GM23338 (cell line): Measurements from ENCODE around the gene KCNB1. TPM values are rescaled to one million over a fixed set of nuclear protein-coding genes. Genes with fewer than 3 reads are reported as not detected.

Experiments
- ATAC-seq: fragments of 200-7000 bp; cut with Tn5 transposase; 3 replicates; pipeline ENCODE4 v1.9.1; 2020
- DNase-seq: peaks from one replicate; pipeline ENCODE4 v3.0.0-alpha.2; 2015; ENCODE audit warnings: low spot score
- H2AFZ ChIP-seq: fragments of 200-600 bp; sonication (generic); 2 replicates; pipeline ENCODE4 v1.8.0; 2016; ENCODE audit warnings: antibody characterized with exemption, mild to moderate bottlenecking, moderate library complexity
- H3F3A ChIP-seq: fragments of 200-600 bp; sonication (generic); replicated peaks from 2 replicates; pipeline ENCODE4 v1.8.0; 2017; ENCODE audit warnings: antibody characterized with exemption, mixed run types, low read depth
- H3K27ac ChIP-seq: fragments of 200-600 bp; sonication (generic); 2 replicates; pipeline ENCODE4 v1.6.1; 2016; ENCODE audit warnings: low read depth
- H3K27me3 ChIP-seq: fragments of 200-600 bp; sonication (generic); 2 replicates; pipeline ENCODE4 v1.8.0; 2016; ENCODE audit warnings: mild to moderate bottlenecking, mixed run types, moderate library complexity; ENCODE audit not compliant: insufficient read depth
- H3K36me3 ChIP-seq: fragments of 200-600 bp; sonication (generic); 2 replicates; pipeline ENCODE4 v1.8.0; 2016; ENCODE audit warnings: mild to moderate bottlenecking; ENCODE audit not compliant: insufficient read depth
- H3K4me1 ChIP-seq: fragments of 200-600 bp; sonication (generic); 2 replicates; pipeline ENCODE4 v1.8.0; 2016; ENCODE audit warnings: mild to moderate bottlenecking, moderate library complexity; ENCODE audit not compliant: insufficient read depth
- H3K4me2 ChIP-seq: fragments of 200-600 bp; sonication (generic); 2 replicates; pipeline ENCODE4 v1.7.1; 2017; ENCODE audit warnings: mixed run types
- H3K4me3 ChIP-seq: fragments of 200-600 bp; sonication (generic); 2 replicates; pipeline ENCODE4 v1.6.1; 2016; ENCODE audit warnings: mixed run types
- H3K79me2 ChIP-seq: fragments of 200-600 bp; sonication (generic); replicated peaks from 2 replicates; pipeline ENCODE4 v1.8.0; 2017; ENCODE audit warnings: mild to moderate bottlenecking; ENCODE audit not compliant: insufficient read depth
- H3K9me2 ChIP-seq: fragments of 200-600 bp; sonication (generic); 2 replicates; pipeline ENCODE4 v1.8.0; 2017; ENCODE audit not compliant: insufficient read depth
- H4K20me1 ChIP-seq: fragments of 200-600 bp; sonication (generic); replicated peaks from 2 replicates; pipeline ENCODE4 v1.8.0; 2017; ENCODE audit warnings: mild to moderate bottlenecking; ENCODE audit not compliant: insufficient read depth
- H3K27ac Mint-ChIP-seq: 2 replicates; pipeline ENCODE4 v1.8.0; 2020; ENCODE audit warnings: inconsistent platforms, mild to moderate bottlenecking, moderate library complexity, mixed read lengths
- H3K27me3 Mint-ChIP-seq: 3 replicates; pipeline ENCODE4 v1.8.0; 2022; ENCODE audit warnings: low read depth, mild to moderate bottlenecking, moderate library complexity, mixed read lengths, inconsistent platforms; ENCODE audit not compliant: insufficient read depth, poor library complexity
- H3K36me3 Mint-ChIP-seq: 3 replicates; pipeline ENCODE4 v1.8.0; 2021; ENCODE audit warnings: low read depth, mild to moderate bottlenecking, inconsistent platforms, moderate library complexity, mixed read lengths
- H3K4me1 Mint-ChIP-seq: 3 replicates; pipeline ENCODE4 v1.8.0; 2020; ENCODE audit warnings: mild to moderate bottlenecking, inconsistent platforms, mixed read lengths
- H3K4me3 Mint-ChIP-seq: 3 replicates; pipeline ENCODE4 v1.8.0; 2021; ENCODE audit warnings: moderate library complexity, mild to moderate bottlenecking, inconsistent platforms, mixed read lengths
- H3K9me3 Mint-ChIP-seq: 3 replicates; pipeline ENCODE4 v1.8.0; 2020; ENCODE audit warnings: moderate library complexity, mild to moderate bottlenecking, inconsistent platforms, mixed read lengths
- CTCF ChIP-seq, 2 experiments: fragments of 200-600 bp in 1 of 2; sonication (generic) in 1 of 2; conservative IDR thresholded peaks; 2 replicates each; pipeline versions ENCODE4 v1.5.1 to v1.6.1; 2016 to 2017; ENCODE audit warnings: antibody characterized with exemption in 2 of 2, low read depth in 2 of 2, mild to moderate bottlenecking in 2 of 2, moderate library complexity in 1 of 2
- ETS1 ChIP-seq: IDR thresholded peaks from 2 replicates; pipeline ENCODE4 v1.6.1; 2016; ENCODE audit warnings: antibody characterized with exemption
- EZH2 ChIP-seq: fragments of 200-600 bp; sonication (generic); IDR thresholded peaks from one replicate; pipeline ENCODE4 v1.8.0; 2017; ENCODE audit warnings: antibody characterized with exemption, mild to moderate bottlenecking, low read depth; ENCODE audit not compliant: unreplicated experiment
- JUNB ChIP-seq: IDR thresholded peaks from one replicate; pipeline ENCODE4 v1.6.1; 2016; ENCODE audit warnings: antibody characterized with exemption; ENCODE audit not compliant: unreplicated experiment
- NANOG ChIP-seq: IDR thresholded peaks from 2 replicates; pipeline ENCODE4 v1.6.1; 2016; ENCODE audit warnings: antibody characterized with exemption, borderline replicate concordance
- POLR2AphosphoS5 ChIP-seq: IDR thresholded peaks from 2 replicates; pipeline ENCODE4 v1.6.1; 2016; ENCODE audit warnings: antibody characterized with exemption, low read depth
- REST ChIP-seq: IDR thresholded peaks from one replicate; pipeline ENCODE4 v1.6.1; 2018; ENCODE audit warnings: antibody characterized with exemption; ENCODE audit not compliant: unreplicated experiment
- ZNF114 ChIP-seq: fragments of 250-450 bp; sonication (Bioruptor Pico); IDR thresholded peaks from 2 replicates; pipeline ENCODE4 v1.5.0; 2020; ENCODE audit warnings: mild to moderate bottlenecking, moderate library complexity
- ZNF331 ChIP-seq: fragments of 250-450 bp; sonication (Bioruptor Pico); IDR thresholded peaks from 2 replicates; pipeline ENCODE4 v1.5.0; 2020; ENCODE audit warnings: low read depth, mild to moderate bottlenecking, moderate library complexity
- ZNF462 ChIP-seq: fragments of 250-450 bp; sonication (Bioruptor Pico); IDR thresholded peaks from 2 replicates; pipeline ENCODE4 v1.5.0; 2020; ENCODE audit warnings: mild to moderate bottlenecking, moderate library complexity
- polyA plus RNA-seq: library from polyadenylated mRNA; unstranded; fragments of >200 nt; fragmentation: Nextera tagmentation; extraction: Ambion mirVana; gene quantifications from 2 replicates; pipeline ENCODE4 v1.2.1, GENCODE V29; 2016
- total RNA-seq: library from RNA; depleted of rRNA; stranded (reverse); fragments of >200 nt; shearing (Covaris generic); gene quantifications from 2 replicates; pipeline ENCODE4 v1.2.3, GENCODE V29; 2014

KCNB1 gene
- total and polyA plus RNA-seq, 2 experiments from 2014 or later, result 0.28 to 0.29 TPM

- no peaks in the 10 kb centered on the region for H3K27me3 ChIP-seq
- no peak overlapping the region for H2AFZ ChIP-seq
- no peaks in the 10 kb centered on the region for H3K4me1 ChIP-seq
- no peaks in the 10 kb centered on the region for H4K20me1 ChIP-seq
- H3K9me2 ChIP-seq, result peaks cover 5% of the 10 kb centered on the region; the same call in 1 of the 2 replicates
- TF ChIP-seq POLR2AphosphoS5 (no peak), EZH2 (no peak), ZNF462 (CRISPR knock-in tag) (no peak), ETS1 (no peak), JUNB (no peak), ZNF114 (CRISPR knock-in tag) (no peak), ZNF331 (CRISPR knock-in tag) (no peak), REST (no peak), NANOG (no peak), CTCF (conservative IDR thresholded peaks at IDR 0.05; ENCODE audit: low read depth in 2 of 2) (no peak)
- H3K36me3 Mint-ChIP-seq, result no peaks in the 10 kb centered on the region
- H3K9me3 Mint-ChIP-seq, result no peaks in the 10 kb centered on the region
- no peak overlapping the region for H3K4me2 ChIP-seq
- H3K27ac ChIP-seq, result no peak overlapping the region
- no peak overlapping the region for H3K4me3 Mint-ChIP-seq
- no peak overlapping the region for H3K4me3 ChIP-seq
- H3K36me3 ChIP-seq, result no peaks in the 10 kb centered on the region
- no peak for ATAC-seq
- no peaks in the 10 kb centered on the region for H3K27me3 Mint-ChIP-seq
- H3F3A ChIP-seq, result no peaks in the 10 kb centered on the region
- H3K27ac Mint-ChIP-seq, result no peak overlapping the region
- no peak for DNase-seq
- H3K79me2 ChIP-seq, result no peaks in the 10 kb centered on the region
- H3K4me1 Mint-ChIP-seq, result no peaks in the 10 kb centered on the region
These were observed 115.4 kb downstream of the KCNB1 start for GRCh38 chr20:49367113-49367512.
